Skin epidermis (tissue), 12 donors: ENCODE data around the gene EML1.

ENCODE experiments used
- H3K27ac ChIP-seq, 21 experiments: fragments of 200-600 bp; sonication (generic) in 11 of 21; one replicate each; pipeline ENCODE4 v1.5.0; 2020; ENCODE audit warnings: mild to moderate bottlenecking in 3 of 21, inconsistent platforms in 2 of 21, moderate library complexity in 2 of 21
- H3K4me3 ChIP-seq, 7 experiments: fragments of 200-600 bp; sonication (generic) in 2 of 7; one replicate each; pipeline ENCODE4 v1.5.0; 2020; ENCODE audit warnings: inconsistent platforms in 2 of 7, mild to moderate bottlenecking in 2 of 7, moderate library complexity in 1 of 7

The EML1 gene

GRCh38 chr14:99846808-99847207 is 53.6 kb downstream of the EML1 start:
- no peak overlapping the region for H3K4me3 ChIP-seq
- H3K27ac ChIP-seq = no peak overlapping the region

DNA sequence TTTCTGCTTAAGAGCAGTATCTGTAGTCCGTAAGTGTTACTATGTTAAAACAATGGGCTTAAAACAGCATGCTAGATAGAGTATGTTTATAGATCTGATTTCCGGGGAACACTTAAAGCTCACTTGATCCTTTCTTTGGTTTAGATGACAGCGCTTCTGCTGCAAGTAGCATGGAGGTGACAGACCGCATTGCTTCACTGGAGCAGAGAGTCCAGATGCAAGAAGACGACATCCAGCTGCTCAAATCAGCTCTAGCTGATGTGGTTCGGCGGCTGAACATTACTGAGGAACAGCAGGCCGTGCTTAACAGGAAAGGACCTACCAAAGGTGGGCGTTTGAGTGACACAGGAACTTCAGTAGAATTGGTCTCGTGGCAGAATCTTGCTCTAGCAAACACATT is 57.5 kb downstream of the EML1 start:
- H3K27ac ChIP-seq = no peak overlapping the region
- no peak overlapping the region for H3K4me3 ChIP-seq

DNA sequence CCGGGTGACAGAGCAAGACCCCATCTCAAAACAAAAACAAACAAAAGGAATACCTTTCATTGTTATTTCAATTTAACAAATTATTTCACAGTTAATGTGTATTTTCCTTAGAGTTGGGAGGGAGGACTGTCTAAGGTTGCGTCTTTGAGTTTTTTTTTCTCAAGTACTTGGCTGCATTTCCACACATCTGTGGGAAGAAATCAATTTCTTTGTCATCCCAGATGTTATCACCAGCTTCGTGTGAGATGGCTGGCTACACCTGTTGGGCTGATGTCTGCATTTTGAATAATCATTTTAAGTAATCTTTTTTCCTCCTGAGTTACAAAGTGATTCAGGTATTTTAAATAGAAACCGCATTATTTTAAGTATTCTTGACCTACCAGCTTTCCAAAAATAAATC is 59.4 kb downstream of the EML1 start:
- no peak overlapping the region for H3K27ac ChIP-seq

DNA sequence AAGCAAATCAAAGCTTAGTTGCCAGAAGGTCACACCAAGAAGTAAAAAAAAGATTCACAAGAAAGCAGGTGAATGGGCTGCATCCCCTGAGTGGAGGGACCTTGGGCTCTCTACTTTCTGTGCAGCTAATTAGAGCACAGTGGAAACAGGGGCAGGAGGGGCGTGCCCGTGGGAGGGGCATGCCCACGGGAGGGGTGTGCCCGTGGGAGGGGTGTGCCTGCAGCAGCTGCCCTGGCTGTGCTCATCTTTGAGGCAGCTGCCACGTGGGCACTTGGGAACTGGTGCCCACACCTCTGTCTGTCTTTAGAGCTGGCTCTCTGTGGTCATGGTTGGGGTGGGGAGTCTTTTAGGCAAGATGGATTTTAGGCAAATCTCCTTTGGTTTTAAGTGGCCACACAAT is 60.0 kb downstream of the EML1 start:
- Histone ChIP-seq H3K27ac (no peak overlapping the region), H3K4me3 (no peak overlapping the region)

More for the DNA sequence above, 59.4 kb downstream of the EML1 start:
- H3K4me3 ChIP-seq = no peak overlapping the region

- Histone ChIP-seq H3K27ac (no peak overlapping the region), H3K4me3 (no peak overlapping the region)
Observed at GRCh38 chr14:99854831-99855230, 61.6 kb downstream of the EML1 start.

DNA sequence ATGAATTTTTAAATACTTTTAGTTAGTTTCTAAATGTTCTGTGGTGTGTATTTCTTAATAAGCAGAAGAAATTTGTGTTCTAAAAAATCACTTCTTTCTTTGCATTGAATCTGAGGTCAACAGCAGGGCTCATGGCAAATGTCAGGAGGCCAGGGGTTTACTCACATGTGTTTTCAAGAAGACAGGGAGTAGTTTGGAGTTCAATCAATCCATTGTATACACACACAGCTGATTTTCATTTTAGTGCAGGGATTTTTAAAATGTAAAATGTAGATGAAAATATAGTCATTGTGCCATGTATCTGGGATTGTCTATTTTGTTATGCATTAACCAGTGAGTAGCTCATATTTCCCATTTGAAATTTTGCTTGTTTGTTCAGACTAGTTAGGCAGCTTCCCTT is 62.1 kb downstream of the EML1 start:
- Histone ChIP-seq H3K27ac (no peak overlapping the region), H3K4me3 (no peak overlapping the region)

GRCh38 chr14:99857551-99857950 is 64.3 kb downstream of the EML1 start:
- no peak overlapping the region for H3K4me3 ChIP-seq
- no peak overlapping the region for H3K27ac ChIP-seq

- Histone ChIP-seq H3K4me3 (no peak overlapping the region), H3K27ac (no peak overlapping the region)
Observed at GRCh38 chr14:99860219-99860618, 67.0 kb downstream of the EML1 start.

DNA sequence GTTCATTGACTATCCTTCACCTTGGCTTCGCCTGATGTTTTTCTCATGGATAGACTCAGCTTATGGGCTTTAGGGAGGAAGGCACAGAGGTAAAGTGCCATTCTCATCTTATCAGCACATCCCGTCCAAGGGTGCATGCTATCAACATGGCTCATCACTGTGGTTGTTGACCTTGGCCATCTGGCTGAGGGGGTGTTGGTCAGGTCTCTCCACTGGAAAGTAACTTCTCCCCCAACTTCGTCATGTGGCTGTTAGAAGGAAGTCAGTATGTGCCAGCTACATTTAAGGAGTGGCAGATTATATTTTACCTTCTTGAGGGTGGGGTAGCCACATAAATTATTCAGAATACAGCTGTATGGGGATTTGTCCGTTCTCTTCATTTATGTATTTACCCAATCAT is 68.9 kb downstream of the EML1 start:
- no peak overlapping the region for H3K27ac ChIP-seq
- no peak overlapping the region for H3K4me3 ChIP-seq

DNA sequence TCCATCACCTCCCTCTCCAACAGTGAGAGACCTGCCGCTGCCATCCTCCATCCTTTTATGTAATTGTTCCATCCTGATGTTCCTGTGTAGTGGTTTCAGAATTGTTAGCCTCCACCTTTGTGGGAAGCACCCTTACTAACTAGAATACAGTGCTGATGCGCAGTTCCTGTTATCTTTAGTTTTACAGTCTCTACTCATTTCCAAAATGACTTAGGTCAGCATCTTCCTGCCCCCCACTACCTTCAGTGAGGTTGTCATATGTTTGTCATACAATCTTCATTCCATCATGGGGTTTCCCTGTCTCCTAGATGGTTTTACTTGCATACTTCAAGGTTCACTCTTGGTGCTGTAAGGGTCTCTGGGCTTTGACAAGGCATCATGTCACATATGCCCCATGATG is 69.8 kb downstream of the EML1 start:
- H3K27ac ChIP-seq = no peak overlapping the region
- H3K4me3 ChIP-seq = no peak overlapping the region

- no peak overlapping the region for H3K27ac ChIP-seq
Observed at GRCh38 chr14:99865408-99865807, 72.2 kb downstream of the EML1 start.

GRCh38 chr14:99870617-99871016 is 77.4 kb downstream of the EML1 start:
- Histone ChIP-seq H3K4me3 (no peak overlapping the region), H3K27ac (no peak overlapping the region)

More at GRCh38 chr14:99865408-99865807, 72.2 kb downstream of the EML1 start:
- no peak overlapping the region for H3K4me3 ChIP-seq

GRCh38 chr14:99871771-99872170 is 78.6 kb downstream of the EML1 start:
- no peak overlapping the region for H3K4me3 ChIP-seq
- H3K27ac ChIP-seq = no peak overlapping the region

DNA sequence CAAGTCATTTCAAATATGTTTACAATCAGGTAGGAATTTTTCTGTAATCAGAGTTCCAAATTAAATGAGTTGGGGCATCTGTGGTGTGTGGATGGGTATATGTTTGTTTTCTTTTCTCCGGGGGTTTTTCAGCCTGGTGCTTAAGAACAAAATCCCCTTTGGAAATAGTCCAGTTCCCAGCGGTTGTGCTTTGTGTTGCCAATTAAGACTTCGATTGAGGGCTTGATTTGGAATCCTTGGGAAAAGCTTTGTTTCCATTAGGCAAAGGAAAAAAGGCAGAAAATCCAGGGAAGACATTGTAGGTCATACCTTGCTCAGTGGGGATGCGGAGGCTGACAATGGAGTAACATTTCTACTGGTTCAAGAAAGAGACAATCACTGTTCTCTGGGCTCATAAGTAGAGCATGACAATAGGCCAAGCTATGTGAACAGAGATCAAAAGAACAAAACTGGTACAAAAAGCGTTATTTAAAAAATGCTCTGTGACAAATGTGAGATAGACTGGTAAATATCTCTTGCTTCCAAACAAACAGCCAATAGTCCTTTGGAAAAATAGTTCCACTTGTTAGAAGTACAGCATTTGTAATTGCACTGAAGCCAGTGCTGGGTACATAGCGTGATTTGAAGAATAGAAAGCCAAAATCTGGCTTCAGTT is 79.7 kb downstream of the EML1 start:
- Histone ChIP-seq H3K27ac (no peak overlapping the region), H3K4me3 (no peak overlapping the region)

GRCh38 chr14:99873653-99874052 is 80.4 kb downstream of the EML1 start:
- Histone ChIP-seq H3K4me3 (no peak overlapping the region), H3K27ac (no peak overlapping the region)

GRCh38 chr14:99874306-99874705 is 81.1 kb downstream of the EML1 start:
- Histone ChIP-seq H3K27ac (no peak overlapping the region), H3K4me3 (no peak overlapping the region)

GRCh38 chr14:99875421-99875820 is 82.2 kb downstream of the EML1 start:
- H3K27ac ChIP-seq = no peak overlapping the region

DNA sequence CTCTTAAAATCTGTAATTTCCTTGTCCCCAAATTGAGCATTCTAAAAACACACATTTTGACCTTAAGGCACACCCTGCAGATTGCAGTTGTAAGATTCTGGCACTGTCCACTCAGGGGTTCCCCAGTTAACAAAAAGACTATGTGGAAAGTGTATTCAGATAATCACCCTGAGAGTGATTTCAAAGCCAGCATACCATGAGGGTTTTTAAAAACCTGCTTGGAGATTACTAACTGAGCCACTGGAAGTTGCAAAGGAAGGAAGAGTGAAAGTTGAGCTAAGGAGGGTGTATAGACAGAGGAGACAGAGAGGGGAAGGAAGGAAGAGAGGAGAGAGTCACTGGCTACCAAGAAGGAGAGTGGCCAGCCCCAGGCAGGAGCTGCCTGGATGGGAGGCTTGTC is 82.6 kb downstream of the EML1 start:
- Histone ChIP-seq H3K27ac (no peak overlapping the region), H3K4me3 (no peak overlapping the region)

More at GRCh38 chr14:99875421-99875820, 82.2 kb downstream of the EML1 start:
- H3K4me3 ChIP-seq = no peak overlapping the region

- no peak overlapping the region for H3K4me3 ChIP-seq
- no peak overlapping the region for H3K27ac ChIP-seq
Observed at GRCh38 chr14:99876406-99876805, 83.2 kb downstream of the EML1 start.

GRCh38 chr14:99878563-99878962 is 85.3 kb downstream of the EML1 start:
- H3K27ac ChIP-seq = peak overlapping the region in 6 of 21 experiments; percentile 11 to 68 (median 28)

GRCh38 chr14:99879401-99880295 is 86.4 kb downstream of the EML1 start:
- peak overlapping the region in 14 of 21 experiments; percentile 29 to 80 (median 56) for H3K27ac ChIP-seq
- no peak overlapping the region for H3K4me3 ChIP-seq

More at GRCh38 chr14:99878563-99878962, 85.3 kb downstream of the EML1 start:
- H3K4me3 ChIP-seq = no peak overlapping the region
